Loucy (cell line): ENCODE results near the gene RPS19.
A peak's percentile ranks its signal among the peaks of the same experiment; 100 is the strongest.

ENCODE experiments used
- H2AFZ ChIP-seq: fragments of 200-600 bp; sonication (generic); 2 replicates; pipeline ENCODE4 v1.6.0; 2016; ENCODE audit warnings: antibody characterized with exemption, mild to moderate bottlenecking, low read length, moderate library complexity
- H3F3A ChIP-seq: fragments of 200-600 bp; 2 replicates; pipeline ENCODE4 v1.6.0; 2016; ENCODE audit warnings: antibody characterized with exemption, low read depth, mild to moderate bottlenecking
- H3K27me3 ChIP-seq: fragments of 200-600 bp; sonication (generic); 2 replicates; pipeline ENCODE4 v1.6.1; 2014; ENCODE audit warnings: low read length, mild to moderate bottlenecking; ENCODE audit not compliant: insufficient read depth, poor library complexity, severe bottlenecking
- H3K36me3 ChIP-seq: fragments of 200-600 bp; sonication (generic); 2 replicates; pipeline ENCODE4 v1.6.1; 2016; ENCODE audit warnings: low read length; ENCODE audit not compliant: insufficient read depth
- H3K4me1 ChIP-seq: fragments of 200-600 bp; sonication (generic); 2 replicates; pipeline ENCODE4 v1.5.1; 2014; ENCODE audit warnings: low read length, mild to moderate bottlenecking; ENCODE audit not compliant: insufficient read depth, poor library complexity, severe bottlenecking
- H3K4me2 ChIP-seq: fragments of 200-600 bp; sonication (generic); 2 replicates; pipeline ENCODE4 v1.6.0; 2014; ENCODE audit warnings: antibody characterized with exemption, low read length, low read depth, mild to moderate bottlenecking; ENCODE audit not compliant: poor library complexity, severe bottlenecking
- H3K4me3 ChIP-seq: fragments of 200-600 bp; sonication (generic); 2 replicates; pipeline ENCODE4 v1.5.1; 2014; ENCODE audit warnings: low read length, mild to moderate bottlenecking, mixed read lengths; ENCODE audit not compliant: poor library complexity, severe bottlenecking
- H3K79me2 ChIP-seq: fragments of 200-600 bp; sonication (generic); 2 replicates; pipeline ENCODE4 v1.6.1; 2014; ENCODE audit warnings: low read length; ENCODE audit not compliant: insufficient read depth
- H3K9ac ChIP-seq: fragments of 200-600 bp; sonication (generic); 2 replicates; pipeline ENCODE4 v1.6.0; 2014; ENCODE audit warnings: mild to moderate bottlenecking, low read depth, low read length, moderate library complexity; ENCODE audit not compliant: poor library complexity, severe bottlenecking
- H3K9me2 ChIP-seq: fragments of 200-600 bp; sonication (generic); replicated peaks from 2 replicates; pipeline ENCODE4 v1.6.1; 2016; ENCODE audit warnings: low read depth, low read length, mixed read lengths
- H3K9me3 ChIP-seq: fragments of 200-600 bp; sonication (generic); 2 replicates; pipeline ENCODE4 v1.6.1; 2014; ENCODE audit warnings: mild to moderate bottlenecking, antibody characterized with exemption, low read length, low read depth; ENCODE audit not compliant: insufficient read depth
- H4K20me1 ChIP-seq: fragments of 200-600 bp; sonication (generic); 2 replicates; pipeline ENCODE4 v1.6.0; 2014; ENCODE audit warnings: antibody characterized with exemption, low read length, mild to moderate bottlenecking; ENCODE audit not compliant: insufficient read depth, poor library complexity, severe bottlenecking
- CTCF ChIP-seq: fragments of 200-600 bp; sonication (generic); conservative IDR thresholded peaks from 2 replicates; pipeline ENCODE4 v1.5.1; 2014; ENCODE audit warnings: mild to moderate bottlenecking, antibody characterized with exemption, low read length
- EZH2phosphoT487 ChIP-seq: fragments of 200-600 bp; IDR thresholded peaks from 2 replicates; pipeline ENCODE4 v1.6.1; 2018; ENCODE audit warnings: antibody characterized with exemption, mild to moderate bottlenecking, moderate library complexity, borderline replicate concordance

The RPS19 gene

GRCh38 chr19:41816761-41817160, 43.3 kb upstream of the RPS19 start:
- H3K9me3 ChIP-seq = no peaks in the 10 kb centered on the region
- no peak overlapping the region for H3K4me3 ChIP-seq
- H2AFZ ChIP-seq = no peak overlapping the region
- no peaks in the 10 kb centered on the region for H3K4me1 ChIP-seq
- no peak overlapping the region for H3K9ac ChIP-seq
- H3K36me3 ChIP-seq = no peaks in the 10 kb centered on the region
- no peaks in the 10 kb centered on the region for H3F3A ChIP-seq
- H3K27me3 ChIP-seq = no peaks in the 10 kb centered on the region
- no peaks in the 10 kb centered on the region for H4K20me1 ChIP-seq
- no peaks in the 10 kb centered on the region for H3K79me2 ChIP-seq
- no peak overlapping the region for H3K4me2 ChIP-seq
- no peaks in the 10 kb centered on the region for H3K9me2 ChIP-seq
- TF ChIP-seq EZH2phosphoT487 (no peak), CTCF (no peak)

GRCh38 chr19:41821003-41821735, 38.9 kb upstream of the RPS19 start:
- Histone ChIP-seq H3K4me3 (no peak overlapping the region), H3K9me2 (no peaks in the 10 kb centered on the region), H4K20me1 (no peaks in the 10 kb centered on the region), H3F3A (no peaks in the 10 kb centered on the region), H3K36me3 (no peaks in the 10 kb centered on the region), H2AFZ (peak overlapping the region; percentile 42), H3K9me3 (no peaks in the 10 kb centered on the region), H3K27me3 (no peaks in the 10 kb centered on the region), H3K9ac (no peak overlapping the region), H3K4me1 (no peaks in the 10 kb centered on the region), H3K79me2 (no peaks in the 10 kb centered on the region), H3K4me2 (no peak overlapping the region)
- TF ChIP-seq CTCF (peak; percentile 83), EZH2phosphoT487 (no peak)

GRCh38 chr19:41837981-41838708, 21.9 kb upstream of the RPS19 start:
- Histone ChIP-seq H3K9ac (no peak overlapping the region), H3F3A (no peaks in the 10 kb centered on the region), H3K27me3 (no peaks in the 10 kb centered on the region), H3K4me2 (no peak overlapping the region), H4K20me1 (no peaks in the 10 kb centered on the region), H3K4me3 (no peak overlapping the region), H3K4me1 (no peaks in the 10 kb centered on the region), H3K9me3 (no peaks in the 10 kb centered on the region), H2AFZ (no peak overlapping the region), H3K36me3 (no peaks in the 10 kb centered on the region), H3K9me2 (no peaks in the 10 kb centered on the region), H3K79me2 (no peaks in the 10 kb centered on the region)
- TF ChIP-seq CTCF (no peak), EZH2phosphoT487 (no peak)
